GM12878 (cell line): ENCODE results near the gene FAP. TPM values are rescaled to one million over a fixed set of nuclear protein-coding genes. Genes with fewer than 3 reads are reported as not detected.

Experiments used
- ATAC-seq: fragments of 200-7000 bp; cut with Tn5 transposase; 3 replicates; pipeline ENCODE4 v1.9.1; 2020; ENCODE audit warnings: mild to moderate bottlenecking, moderate library complexity
- BruUV-seq: library from RNA; stranded (reverse); fragments of 400-500 nt; replicated peaks from 2 replicates; lab custom pipeline; 2021; lab: Mats Ljungman, UMichigan
- CTCF ChIA-PET: fragments of 300-600 bp; sonication (Branson Sonifier 250); formaldehyde crosslinking; extraction: SDS; loops from one replicate; lab custom pipeline; 2021; ENCODE audit warnings: inconsistent platforms; lab: Yijun Ruan, JAX
- POLR2A ChIA-PET: fragments of 350-600 bp; formaldehyde crosslinking; extraction: SDS; loops from one replicate; lab custom pipeline; 2021; ENCODE audit warnings: inconsistent platforms; lab: Charles Lee
- RAD21 ChIA-PET: fragments of 300-600 bp; sonication (Branson Sonifier 250); formaldehyde crosslinking; loops from one replicate; lab custom pipeline; 2023; ENCODE audit warnings: antibody characterized with exemption; ENCODE audit not compliant: unreplicated experiment; lab: Charles Lee
- SMC1A ChIA-PET: fragments of 300-600 bp; sonication (Branson Sonifier 250); formaldehyde crosslinking; loops from one replicate; lab custom pipeline; 2023; ENCODE audit not compliant: unreplicated experiment, uncharacterized antibody; lab: Charles Lee
- DNase-seq: peaks from one replicate; pipeline ENCODE4 v3.0.0-alpha.2; 2011; ENCODE audit warnings: low read depth, low spot score
- FAIRE-seq: peaks from 3 replicates; lab custom pipeline; 2011; peaks lifted over from hg19 to GRCh38; lab: Jason Lieb, UNC
- H2AFZ ChIP-seq: 2 replicates; pipeline ENCODE4 v1.6.0; 2011; ENCODE audit warnings: low read depth, low read length, control low read depth; ENCODE audit not compliant: control insufficient read depth
- H3K27ac ChIP-seq: 2 replicates; pipeline ENCODE4 v1.5.1; 2011; ENCODE audit warnings: control low read depth; ENCODE audit not compliant: control insufficient read depth, insufficient read depth
- H3K27me3 ChIP-seq, 2 experiments: replicated peaks in 1 of 2; 2 replicates each; pipeline versions ENCODE4 v1.6.0 to v1.6.1; 2011; ENCODE audit warnings: low read length in 1 of 2; ENCODE audit not compliant: control insufficient read depth in 2 of 2, insufficient read depth in 2 of 2
- H3K36me3 ChIP-seq, 2 experiments: 2 replicates each; pipeline ENCODE4 v1.5.1; 2011; ENCODE audit warnings: low read length in 1 of 2; ENCODE audit not compliant: control insufficient read depth in 2 of 2, insufficient read depth in 2 of 2
- H3K4me1 ChIP-seq: 2 replicates; pipeline ENCODE4 v1.6.1; 2011; ENCODE audit warnings: mild to moderate bottlenecking, low read length, moderate library complexity, mixed read lengths; ENCODE audit not compliant: control insufficient read depth, insufficient read depth
- H3K4me2 ChIP-seq: 2 replicates; pipeline ENCODE4 v1.6.0; 2011; ENCODE audit warnings: control low read depth; ENCODE audit not compliant: control insufficient read depth, insufficient read depth
- H3K4me3 ChIP-seq: fragments of 200-600 bp; sonication (generic); 2 replicates; pipeline ENCODE4 v1.5.1; 2016
- H3K79me2 ChIP-seq: 2 replicates; pipeline ENCODE4 v1.6.0; 2011; ENCODE audit warnings: low read length; ENCODE audit not compliant: control insufficient read depth, insufficient read depth
- H3K9ac ChIP-seq: 2 replicates; pipeline ENCODE4 v1.8.0; 2011; ENCODE audit warnings: low read length, control low read depth, mixed read lengths; ENCODE audit not compliant: control insufficient read depth, insufficient read depth
- H3K9me3 ChIP-seq: replicated peaks from 3 replicates; pipeline ENCODE4 v1.5.1; 2011; ENCODE audit warnings: mild to moderate bottlenecking, low read length; ENCODE audit not compliant: control insufficient read depth, insufficient read depth
- H4K20me1 ChIP-seq: 2 replicates; pipeline ENCODE4 v1.6.0; 2011; ENCODE audit not compliant: control insufficient read depth, insufficient read depth
- CHD2 ChIP-seq: IDR thresholded peaks from 2 replicates; pipeline ENCODE4 v1.6.1; 2011; ENCODE audit warnings: low read depth, low read length, improper control_type of control experiment, borderline replicate concordance
- CTCF ChIP-seq, 3 experiments: IDR thresholded peaks in 2 of 3; conservative IDR thresholded peaks in 1 of 3; 2 replicates each; pipeline ENCODE4 v1.5.1; 2011; ENCODE audit warnings: low read depth in 3 of 3, low read length in 3 of 3, mild to moderate bottlenecking in 3 of 3, control low read depth in 2 of 3, moderate library complexity in 2 of 3, inconsistent platforms in 1 of 3, mixed read lengths in 1 of 3; ENCODE audit not compliant: control insufficient read depth in 2 of 3, insufficient read depth in 1 of 3; ENCODE audit errors: extremely low read depth in 1 of 3
- EED ChIP-seq: sonication (generic); IDR thresholded peaks from 2 replicates; pipeline ENCODE4 v1.6.1; 2016; ENCODE audit warnings: antibody characterized with exemption, low read depth
- RAD21 ChIP-seq: IDR thresholded peaks from 2 replicates; pipeline ENCODE4 v1.6.1; 2011; ENCODE audit warnings: mild to moderate bottlenecking, low read depth, low read length, moderate library complexity; ENCODE audit not compliant: insufficient read depth
- SMARCA5 ChIP-seq: fragments of 450-650 bp; IDR thresholded peaks from 2 replicates; pipeline ENCODE4 v1.6.1; 2017; ENCODE audit warnings: mild to moderate bottlenecking
- SMC3 ChIP-seq: IDR thresholded peaks from 2 replicates; pipeline ENCODE4 v1.6.1; 2011; ENCODE audit warnings: low read length, improper control_type of control experiment, borderline replicate concordance
- ZNF592 ChIP-seq: fragments of 450-650 bp; IDR thresholded peaks from 2 replicates; pipeline ENCODE4 v1.6.1; 2017; ENCODE audit warnings: mild to moderate bottlenecking, moderate library complexity
- WGBS: methylation state at CpG from one replicate; pipeline ENCODE4 v1.1.6; 2016; ENCODE audit warnings: low lambda C conversion rate; ENCODE audit not compliant: insufficient replicate concordance, insufficient coverage; ENCODE audit errors: missing lambda C conversion rate; 5-methylcytosine and 5-hydroxymethylcytosine counted together
- in situ Hi-C: fragments of 300-500 bp; cut with MboI; formaldehyde crosslinking; loops from 9 replicates; pipeline ENCODE4 v1.14.3; 2018; ENCODE audit warnings: mixed read lengths
- intact Hi-C: fragments of 100-400 bp; cut with micrococcal nuclease; formaldehyde crosslinking; loops from one replicate; pipeline ENCODE4 v1.14.2; 2022; ENCODE audit not compliant: unreplicated experiment
- polyA plus RNA-seq, 11 experiments: library from polyadenylated mRNA; depleted of rRNA in 4 of 11; unstranded in 6 of 11; stranded (reverse) in 5 of 11; fragments of >200 nt; fragmentation: Nextera tagmentation in 4 of 11; fragmentation: Illumina TruSeq in 1 of 11; extraction: Ambion mirVana in 4 of 11; extraction: Trizol in 1 of 11; gene quantifications; 1 replicate in 1 of 11; 2 replicates in 10 of 11; pipeline versions ENCODE4 v1.2.1 to v1.2.3, GENCODE V29; 2011 to 2016; ENCODE audit warnings: inconsistent platforms in 2 of 11, missing spikeins in 2 of 11, low read depth in 1 of 11
- total RNA-seq, 4 experiments: library from RNA; depleted of rRNA in 3 of 4; stranded (reverse); fragments of >200 nt in 3 of 4; fragmentation: Illumina TruSeq in 1 of 4; extraction: Trizol in 1 of 4; gene quantifications; 2 replicates each; pipeline versions ENCODE4 v1.2.1 to v1.2.3, GENCODE V29; 2013 to 2021

Gene FAP
- total and polyA plus RNA-seq, 10 of the 15 experiments (the other 5 are each of a cell fraction or from before 2014, with no cell fraction given): 0.16 TPM; not detected in 9

- ChIA-PET RAD21 (interaction anchor here (0.7 to 3.8 kb wide), 19 partner anchors 9 to 537 kb away, joined by 3 to 29 read pairs (median 4); no protein-coding TSS in a partner anchor), CTCF (interaction anchor here (0.7 to 4.3 kb wide), 27 partner anchors 14 to 541 kb away, joined by 3 to 79 read pairs (median 6); partner anchors contain the start of genes DPP4 and GCG), SMC1A (interaction anchor here (0.7 to 3.9 kb wide), 17 partner anchors 9 to 537 kb away, joined by 3 to 90 read pairs (median 6); no protein-coding TSS in a partner anchor), POLR2A (interaction anchor here (1.3 kb wide), 1 partner anchor 65 kb away, joined by 3 read pairs; no protein-coding TSS in a partner anchor)
- Histone ChIP-seq H3K9me3 (no peaks in the 10 kb centered on the region), H3K27ac (no peak overlapping the region), H3K4me2 (no peak overlapping the region), H4K20me1 (no peaks in the 10 kb centered on the region), H3K36me3 (no peaks in the 10 kb centered on the region), H3K27me3 (no peaks in the 10 kb centered on the region), H3K9ac (no peak overlapping the region), H3K4me3 (no peak overlapping the region), H3K4me1 (peaks cover 7% of the 10 kb centered on the region; the same call in 1 of the 2 replicates), H2AFZ (no peak overlapping the region), H3K79me2 (no peaks in the 10 kb centered on the region)
- no TSS peak for BruUV-seq
- intact Hi-C loops (loop anchor here (1.0 kb wide), 1 partner anchor 116 kb away; no protein-coding TSS in a partner anchor), in situ Hi-C loops (loop anchor here (5.0 kb wide), 1 partner anchor 537 kb away; no protein-coding TSS in a partner anchor)
- FAIRE-seq (peak; percentile 95), DNase-seq (peak; percentile 9), ATAC-seq (peak; percentile 57)
- 17% methylated on average over 9 of the region's 9 CpGs for WGBS
- TF ChIP-seq SMC3 (peak; percentile 68; the same call in 1 of the 2 replicates), EED (no peak), RAD21 (peak; percentile 69), SMARCA5 (no peak), CTCF (IDR thresholded peaks at IDR 0.05 in 2 of 3, conservative IDR thresholded peaks at IDR 0.05 in 1 of 3; ENCODE audit: control insufficient read depth in 2 of 3, extremely low read depth in 1 of 3, insufficient read depth in 1 of 3, low read depth in 3 of 3, low read length in 3 of 3) (peak; percentile 48 to 71 (median 55); a peak in 5 of 6 replicates), CHD2 (no peak), ZNF592 (0 out of 2 replicates have a peak, but pooled peaks have one; percentile 18)
Observed at GRCh38 chr2:162123806-162124758, 119.2 kb downstream of the FAP start.
